HT1080 (cell line): ENCODE data around the gene CCL4. TPM values are rescaled to one million over a fixed set of nuclear protein-coding genes. Genes with fewer than 3 reads are reported as not detected.
"Not testable (repeated sequence)": the region's sequence is repeated elsewhere in the genome, so short reads cannot be mapped to it uniquely, and the experiment has no call there.

ENCODE experiments used
- DNase-seq: peaks from one replicate; pipeline ENCODE4 v3.0.0-alpha.2; 2015; ENCODE audit warnings: low read depth
- total RNA-seq: library from RNA; depleted of rRNA; stranded (reverse); fragments of >200 nt; shearing (Covaris generic); gene quantifications from 2 replicates; pipeline ENCODE4 v1.2.3, GENCODE V29; 2014

Gene CCL4
- total RNA-seq, 1 experiment from 2014 or later, result not detected

- DNase-seq, result not testable (repeated sequence)
Observed at GRCh38 chr17:36087897-36088572, 15.6 kb upstream of the CCL4 start.

- DNase-seq, result no peak
Observed at GRCh38 chr17:36088670-36089338, 14.8 kb upstream of the CCL4 start.

DNA sequence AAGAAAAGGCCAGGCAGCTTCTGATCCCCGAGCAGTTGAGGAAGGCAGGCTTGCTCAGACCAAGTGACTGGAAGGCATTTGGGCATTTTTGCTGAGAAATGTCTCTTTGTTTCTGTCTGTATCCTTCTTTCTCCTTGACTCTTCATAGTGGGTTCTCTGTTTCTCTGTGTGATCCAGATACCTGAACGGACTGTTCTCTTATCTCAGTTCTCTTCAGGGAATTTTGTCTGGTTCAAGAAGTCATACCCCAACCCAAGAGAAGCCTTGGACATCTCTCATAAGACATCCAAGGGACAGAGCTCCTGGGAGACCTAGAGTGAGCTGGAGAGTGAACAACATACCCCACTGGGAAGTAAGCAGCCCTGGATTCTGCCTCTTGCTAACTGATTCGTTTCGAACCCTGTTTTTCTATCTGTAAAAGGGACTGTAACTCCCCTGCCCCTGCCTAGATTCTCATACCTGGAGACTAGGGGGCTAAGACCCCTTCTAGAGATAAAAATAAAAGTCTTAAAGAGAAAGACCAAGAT, 14.2 kb upstream of the CCL4 start:
- DNase-seq, result no peak

- peak; percentile 79 for DNase-seq
Observed at GRCh38 chr17:36089888-36090836, 13.5 kb upstream of the CCL4 start, which contains the start of gene CCL3. TSS of gene CCL3 (minus strand) at chr17:36090143. CDS start at chr17:36090058, 85 bp downstream.

GRCh38 chr17:36092230-36092629, 11.4 kb upstream of the CCL4 start:
- DNase-seq, result no peak

DNA sequence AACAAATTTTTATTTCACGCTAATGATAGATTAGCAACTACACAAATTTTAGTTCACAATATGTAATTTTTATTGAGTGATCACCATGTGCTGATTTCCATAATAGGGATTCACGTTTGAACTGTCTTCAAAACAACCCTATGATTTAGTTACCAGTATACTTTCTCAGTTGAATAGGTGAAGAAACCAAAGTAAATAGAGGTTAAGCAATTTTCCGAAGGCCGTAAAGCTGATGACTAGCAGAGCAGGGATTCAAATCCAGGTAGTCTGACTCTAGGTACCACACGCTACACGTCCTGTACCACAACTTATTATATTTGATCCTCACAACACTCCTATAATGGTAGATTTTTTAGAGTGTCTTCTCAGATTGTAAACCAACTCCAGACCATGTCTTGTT, 10.9 kb upstream of the CCL4 start:
- DNase-seq, result not testable (repeated sequence)

DNA sequence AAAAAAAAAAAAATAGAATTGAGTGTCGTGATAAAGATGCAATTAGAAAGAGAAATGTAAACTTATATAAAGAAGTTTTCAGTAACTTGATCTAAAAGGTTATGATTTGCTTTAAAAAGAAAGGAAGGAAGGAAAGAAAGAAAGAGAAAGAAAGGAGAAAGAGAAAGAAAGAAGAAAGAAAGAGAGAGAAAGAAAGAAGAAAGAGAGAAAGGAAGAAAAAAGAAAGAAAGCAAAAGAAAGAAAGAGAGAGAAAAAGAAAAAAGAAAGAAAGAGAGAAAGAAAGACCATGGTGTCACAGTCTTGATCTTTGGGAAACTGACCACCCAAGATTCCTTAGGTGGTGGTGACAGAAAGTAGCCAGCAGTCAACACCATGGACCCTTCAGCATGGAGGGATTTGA, 9.4 kb upstream of the CCL4 start:
- no peak for DNase-seq

DNA sequence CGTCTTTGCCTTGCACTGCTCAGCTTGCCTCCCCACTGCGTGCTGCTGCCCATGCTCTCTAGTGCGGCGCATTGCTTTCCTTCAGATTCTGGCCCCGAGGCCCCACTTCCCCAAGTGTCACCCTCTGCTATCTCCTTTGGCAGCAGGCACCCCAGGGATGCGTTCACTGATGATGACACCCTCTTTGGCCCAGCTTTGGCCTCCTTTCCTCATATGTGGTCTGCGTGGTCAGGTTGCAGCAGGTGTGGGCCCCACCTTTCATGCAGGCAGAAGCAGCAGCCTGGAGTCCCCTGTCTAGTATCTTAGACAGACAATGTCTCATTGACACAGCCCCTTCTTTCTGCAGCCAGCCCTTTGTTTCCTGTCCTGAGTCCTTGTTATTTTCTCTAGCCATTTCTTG, 8.9 kb upstream of the CCL4 start:
- no peak for DNase-seq

GRCh38 chr17:36095992-36096391, 7.6 kb upstream of the CCL4 start:
- DNase-seq, result no peak

DNA sequence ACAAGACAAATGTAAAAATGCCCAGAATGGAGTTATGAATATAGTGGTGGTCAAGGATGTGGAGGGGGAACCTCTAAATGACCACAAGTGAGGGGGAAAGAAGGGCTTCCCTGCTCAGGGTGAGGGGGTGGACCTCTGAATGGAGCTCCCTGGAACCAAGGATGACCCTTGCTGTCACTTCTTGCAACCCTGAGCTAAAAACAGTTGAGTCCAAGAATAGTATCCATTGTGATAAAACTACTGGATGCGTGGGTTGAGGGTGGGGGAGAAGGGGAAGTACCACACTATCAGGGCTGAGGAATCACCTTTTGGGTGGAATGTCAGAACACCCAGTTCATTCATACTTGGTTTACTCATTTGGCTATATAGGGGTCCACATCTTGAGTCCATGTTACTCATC, 4.6 kb upstream of the CCL4 start:
- DNase-seq, result not testable (repeated sequence)

GRCh38 chr17:36104246-36104645, 619 bp downstream of the CCL4 start:
- DNase-seq, result not testable (repeated sequence)

DNA sequence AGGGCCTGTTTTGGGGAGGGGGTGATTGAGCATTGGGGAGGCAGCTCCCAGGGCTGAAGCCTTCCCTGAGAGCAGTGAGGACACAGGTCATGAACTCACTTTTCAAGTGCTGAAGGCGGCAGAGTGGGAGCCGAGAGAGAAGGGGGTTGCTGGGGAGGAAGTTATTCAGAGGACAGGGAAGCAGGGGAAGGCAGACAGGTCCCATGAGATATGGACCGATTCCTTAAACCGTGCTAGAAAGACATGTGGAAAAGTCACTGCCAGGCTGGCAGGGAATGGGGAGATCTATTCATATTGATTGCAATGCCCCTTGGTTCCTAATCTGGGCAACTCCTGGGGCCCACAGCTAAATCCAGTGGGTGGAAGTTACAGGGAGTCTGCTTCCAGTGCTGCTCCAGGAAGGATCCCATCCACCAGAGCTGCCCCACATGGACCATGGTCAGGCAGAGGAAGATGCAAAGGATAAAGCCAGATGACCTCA, 1.1 kb downstream of the CCL4 start:
- DNase-seq, result no peak

- DNase-seq, result no peak
Observed at GRCh38 chr17:36105781-36106492, 2.3 kb downstream of the CCL4 start.

GRCh38 chr17:36106493-36106835, 2.8 kb downstream of the CCL4 start:
- no peak for DNase-seq

GRCh38 chr17:36107660-36108059, 4.0 kb downstream of the CCL4 start:
- DNase-seq, result no peak

DNA sequence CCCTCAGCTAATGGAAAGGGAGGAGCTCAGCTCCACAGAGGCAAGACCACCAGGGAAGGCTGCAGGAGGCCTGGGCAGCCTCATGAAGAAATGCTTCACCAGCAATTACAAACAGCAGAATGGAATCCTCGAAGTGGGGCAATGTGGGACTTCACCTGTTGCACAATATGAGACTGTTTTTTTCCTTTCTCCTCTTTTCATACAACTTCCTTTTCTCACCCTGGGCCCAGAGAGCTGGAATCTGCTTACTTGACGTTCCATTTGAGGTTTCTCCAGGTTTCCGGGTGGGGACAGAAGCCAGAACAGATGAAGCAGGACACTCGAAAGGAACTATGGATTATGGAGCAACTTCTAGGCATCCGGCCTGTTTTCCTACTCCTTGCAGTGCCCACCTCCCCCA, 4.6 kb downstream of the CCL4 start:
- not testable (repeated sequence) for DNase-seq

- DNase-seq, result no peak
Observed at GRCh38 chr17:36111068-36111490, 7.5 kb downstream of the CCL4 start.

DNA sequence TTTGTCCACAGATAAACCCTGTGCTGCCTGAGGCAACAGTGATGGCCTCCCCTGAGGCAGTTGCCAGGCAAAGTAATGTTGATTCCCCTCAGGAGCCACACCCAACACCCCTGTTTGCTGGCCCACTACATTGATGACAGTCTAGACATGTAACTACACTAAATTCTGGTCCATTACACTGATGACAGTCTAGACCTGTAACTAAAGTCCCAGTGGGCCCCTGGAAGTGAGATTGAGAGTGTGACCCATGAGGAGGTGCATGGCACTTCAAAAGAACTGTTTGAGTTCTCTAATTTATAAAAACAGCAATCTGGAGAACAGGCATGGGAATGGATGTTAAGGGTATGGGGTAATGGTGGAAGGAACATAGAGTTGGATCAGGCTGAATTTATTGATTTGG, 8.9 kb downstream of the CCL4 start:
- DNase-seq, result no peak

DNA sequence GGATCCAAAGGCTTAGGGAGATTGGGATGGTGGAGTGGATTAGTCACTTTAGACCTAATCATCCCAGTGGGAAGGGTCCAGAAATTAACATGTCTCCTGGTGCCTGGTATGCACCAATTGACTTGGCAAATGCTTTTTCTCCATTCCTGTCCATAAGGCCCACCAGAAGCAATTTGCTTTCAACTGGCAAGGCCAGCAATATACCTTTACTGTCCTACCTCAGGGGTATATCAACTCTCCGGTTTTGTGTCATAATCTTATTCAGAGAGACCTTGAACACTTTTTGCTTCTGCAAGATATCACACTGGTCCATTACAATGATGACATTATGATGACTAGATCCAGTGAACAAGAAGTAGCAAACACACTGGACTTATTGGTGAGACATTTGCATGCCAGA, 9.5 kb downstream of the CCL4 start:
- not testable (repeated sequence) for DNase-seq

DNA sequence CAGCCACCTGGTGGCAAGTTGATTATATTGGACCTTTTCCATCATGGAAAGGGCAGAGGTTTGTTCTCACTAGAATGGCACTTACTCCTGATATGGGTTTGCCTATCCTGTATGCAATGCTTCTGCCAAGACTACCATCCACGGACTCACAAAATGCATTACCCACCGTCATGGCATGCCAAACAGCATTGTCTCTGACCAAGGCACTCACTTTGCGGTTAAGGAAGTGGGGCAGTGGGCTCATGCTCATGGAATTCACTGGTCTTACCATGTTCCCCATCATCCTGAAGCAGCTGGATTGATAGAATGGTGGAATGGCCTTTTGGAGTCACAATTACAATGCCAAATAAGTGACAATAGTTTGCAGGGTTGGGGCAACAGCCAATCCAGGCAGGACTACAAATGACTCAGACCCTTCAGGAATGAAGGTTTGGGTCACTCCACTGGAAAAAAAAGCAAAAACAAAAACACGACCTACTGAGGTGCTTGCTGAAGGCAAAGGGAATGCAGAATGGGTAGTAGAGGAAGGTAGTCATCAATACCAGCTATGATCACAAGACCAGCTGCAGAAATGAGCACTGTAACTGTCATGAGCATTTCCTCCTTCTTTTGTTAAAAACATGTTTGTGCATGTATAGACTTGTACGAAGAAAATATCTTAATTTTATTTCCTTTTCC, 11.5 kb downstream of the CCL4 start:
- DNase-seq, result peak; percentile 93
